Smooth muscle cell (in vitro differentiated cells): ENCODE measurements around the gene DIPK1B. TPM values are rescaled to one million over a fixed set of nuclear protein-coding genes. Genes with fewer than 3 reads are reported as not detected.

Experiments
- DNase-seq: peaks from one replicate; lab custom pipeline; 2025; ENCODE audit not compliant: unreplicated experiment; lab: John Stamatoyannopoulos, UW
- H2AFZ ChIP-seq: fragments of 200-600 bp; sonication (generic); 2 replicates; pipeline ENCODE4 v1.6.0; 2016; ENCODE audit warnings: antibody characterized with exemption, low read depth, mild to moderate bottlenecking
- H3F3A ChIP-seq: fragments of 200-600 bp; sonication (generic); 2 replicates; pipeline ENCODE4 v1.6.0; 2017; ENCODE audit warnings: antibody characterized with exemption, low read depth
- H3K27ac ChIP-seq: fragments of 200-600 bp; sonication (generic); 2 replicates; pipeline ENCODE4 v1.5.1; 2016; ENCODE audit warnings: low read depth, mild to moderate bottlenecking
- H3K27me3 ChIP-seq: fragments of 200-600 bp; sonication (generic); 2 replicates; pipeline ENCODE4 v1.6.1; 2016; ENCODE audit warnings: low read depth, mild to moderate bottlenecking
- H3K36me3 ChIP-seq: fragments of 200-600 bp; sonication (generic); 2 replicates; pipeline ENCODE4 v1.5.1; 2016; ENCODE audit warnings: low read depth
- H3K4me1 ChIP-seq: fragments of 200-600 bp; sonication (generic); 2 replicates; pipeline ENCODE4 v1.5.1; 2016; ENCODE audit warnings: low read depth
- H3K4me2 ChIP-seq: fragments of 200-600 bp; sonication (generic); 2 replicates; pipeline ENCODE4 v1.6.0; 2016; ENCODE audit warnings: mild to moderate bottlenecking
- H3K4me3 ChIP-seq: fragments of 200-600 bp; sonication (generic); 2 replicates; pipeline ENCODE4 v1.5.1; 2016; ENCODE audit warnings: mild to moderate bottlenecking
- H3K79me2 ChIP-seq: fragments of 200-600 bp; sonication (generic); 2 replicates; pipeline ENCODE4 v1.6.0; 2016; ENCODE audit warnings: low read depth, mild to moderate bottlenecking
- H3K9ac ChIP-seq: fragments of 200-600 bp; sonication (generic); 2 replicates; pipeline ENCODE4 v1.6.0; 2016; ENCODE audit warnings: low read depth
- H3K9me3 ChIP-seq: fragments of 200-600 bp; sonication (generic); replicated peaks from 2 replicates; pipeline ENCODE4 v1.5.1; 2016; ENCODE audit warnings: low read depth
- H4K20me1 ChIP-seq: fragments of 200-600 bp; sonication (generic); 2 replicates; pipeline ENCODE4 v1.6.0; 2016; ENCODE audit warnings: low read depth
- CTCF ChIP-seq: fragments of 200-600 bp; sonication (generic); IDR thresholded peaks from 2 replicates; pipeline ENCODE4 v1.5.1; 2017; ENCODE audit warnings: borderline replicate concordance, mild to moderate bottlenecking, antibody characterized with exemption; ENCODE audit not compliant: insufficient read depth, poor library complexity, severe bottlenecking
- WGBS: methylation state at CpG from one replicate; pipeline ENCODE4 v1.1.7; 2016; ENCODE audit warnings: low lambda C conversion rate; 5-methylcytosine and 5-hydroxymethylcytosine counted together
- polyA plus RNA-seq: library from polyadenylated mRNA; unstranded; fragments of >200 nt; fragmentation: Nextera tagmentation; extraction: Ambion mirVana; gene quantifications from 2 replicates; pipeline ENCODE4 v1.2.1, GENCODE V29; 2016
- total RNA-seq: library from RNA; depleted of rRNA; stranded (reverse); fragments of >200 nt; gene quantifications from 2 replicates; pipeline ENCODE4 v1.2.3, GENCODE V29; 2014

DIPK1B gene
- total and polyA plus RNA-seq, 2 experiments from 2014 or later, result 14.6 to 58.5 TPM

GRCh38 chr9:136679431-136679941 lies 32.9 kb upstream of the DIPK1B start:
- no peak overlapping the region for H3K9ac ChIP-seq
- TF ChIP-seq CTCF, result no peak
- H3K4me1 ChIP-seq, result no peaks in the 10 kb centered on the region
- H3K27me3 ChIP-seq, result no peaks in the 10 kb centered on the region
- 85% methylated on average over 19 of the region's 22 CpGs for WGBS
- no peak overlapping the region for H3K4me2 ChIP-seq
- no peaks in the 10 kb centered on the region for H3K9me3 ChIP-seq
- peaks cover 17% of the 10 kb centered on the region for H3K79me2 ChIP-seq
- no peak for DNase-seq
- H3K36me3 ChIP-seq, result no peaks in the 10 kb centered on the region
- H2AFZ ChIP-seq, result no peak overlapping the region
- H4K20me1 ChIP-seq, result peaks cover 86% of the 10 kb centered on the region
- H3F3A ChIP-seq, result no peaks in the 10 kb centered on the region
- no peak overlapping the region for H3K27ac ChIP-seq
- H3K4me3 ChIP-seq, result no peak overlapping the region

GRCh38 chr9:136681029-136681428 lies 31.3 kb upstream of the DIPK1B start:
- Histone ChIP-seq H3K4me3 (no peak overlapping the region), H4K20me1 (peaks cover 96% of the 10 kb centered on the region), H3K27me3 (no peaks in the 10 kb centered on the region), H3K9me3 (no peaks in the 10 kb centered on the region), H3K27ac (no peak overlapping the region), H3K36me3 (no peaks in the 10 kb centered on the region), H3K4me2 (no peak overlapping the region), H3K9ac (no peak overlapping the region), H3K4me1 (peaks cover 1% of the 10 kb centered on the region), H3F3A (no peaks in the 10 kb centered on the region), H2AFZ (no peak overlapping the region), H3K79me2 (peaks cover 31% of the 10 kb centered on the region)
- DNase-seq, result no peak
- 93% methylated on average over 17 of the region's 17 CpGs for WGBS
- no peak for TF ChIP-seq CTCF

- Histone ChIP-seq H3K36me3 (no peaks in the 10 kb centered on the region), H3K9ac (no peak overlapping the region), H3K9me3 (no peaks in the 10 kb centered on the region), H3F3A (no peaks in the 10 kb centered on the region), H3K27ac (no peak overlapping the region), H2AFZ (no peak overlapping the region), H3K4me2 (no peak overlapping the region), H3K4me1 (peaks cover 11% of the 10 kb centered on the region), H4K20me1 (peaks cover 87% of the 10 kb centered on the region), H3K27me3 (no peaks in the 10 kb centered on the region), H3K4me3 (no peak overlapping the region), H3K79me2 (peaks cover 31% of the 10 kb centered on the region)
- no peak for TF ChIP-seq CTCF
- no peak for DNase-seq
- WGBS, result 90% methylated on average over 20 of the region's 20 CpGs
Measured at GRCh38 chr9:136681945-136682699, 30.2 kb upstream of the DIPK1B start.

GRCh38 chr9:136682710-136683109 lies 29.7 kb upstream of the DIPK1B start:
- no peak overlapping the region for H3K27ac ChIP-seq
- peaks cover 3% of the 10 kb centered on the region for H3F3A ChIP-seq
- peaks cover 81% of the 10 kb centered on the region for H4K20me1 ChIP-seq
- H3K27me3 ChIP-seq, result no peaks in the 10 kb centered on the region
- no peak overlapping the region for H2AFZ ChIP-seq
- 88% methylated on average over 9 of the region's 10 CpGs for WGBS
- H3K36me3 ChIP-seq, result no peaks in the 10 kb centered on the region
- no peak overlapping the region for H3K4me2 ChIP-seq
- H3K9me3 ChIP-seq, result no peaks in the 10 kb centered on the region
- H3K4me3 ChIP-seq, result no peak overlapping the region
- DNase-seq, result no peak
- H3K4me1 ChIP-seq, result peaks cover 11% of the 10 kb centered on the region
- peaks cover 31% of the 10 kb centered on the region for H3K79me2 ChIP-seq
- no peak overlapping the region for H3K9ac ChIP-seq
- TF ChIP-seq CTCF, result no peak
